Kidney (tissue), 14 donors: ENCODE data around the gene NRGN. TPM values are rescaled to one million over a fixed set of nuclear protein-coding genes. Genes with fewer than 3 reads are reported as not detected.

ENCODE experiments used
- DNase-seq, 5 donors: peaks; one replicate each; pipeline ENCODE4 v3.0.0-alpha.2; 2013 to 2020
- FAIRE-seq: peaks from 2 replicates; lab custom pipeline; 2012; peaks lifted over from hg19 to GRCh38; lab: Jason Lieb, UNC
- H3K27ac ChIP-seq, 2 donors: one replicate each; pipeline ENCODE4 v1.7.0; 2013; ENCODE audit warnings: low read depth in 2 of 2, low read length in 2 of 2, inconsistent platforms in 1 of 2
- H3K27me3 ChIP-seq: one replicate; pipeline ENCODE4 v1.7.1; 2013; ENCODE audit warnings: low read length, inconsistent platforms; ENCODE audit not compliant: control insufficient read depth, insufficient read depth
- H3K36me3 ChIP-seq, 3 donors: one replicate each; pipeline versions ENCODE4 v1.7.0 to v1.7.1; 2013; ENCODE audit warnings: low read length in 3 of 3, control low read depth in 1 of 3, inconsistent platforms in 1 of 3; ENCODE audit not compliant: insufficient read depth in 3 of 3, control insufficient read depth in 2 of 3
- H3K4me1 ChIP-seq, 3 donors: one replicate each; pipeline versions ENCODE4 v1.7.0 to v1.7.1; 2013; ENCODE audit warnings: low read length in 3 of 3, inconsistent platforms in 1 of 3, low read depth in 1 of 3; ENCODE audit not compliant: control insufficient read depth in 2 of 3, insufficient read depth in 2 of 3
- H3K4me3 ChIP-seq, 3 donors: one replicate each; pipeline versions ENCODE4 v1.7.0 to v1.8.1; 2013; ENCODE audit warnings: low read length in 3 of 3, control low read depth in 1 of 3, inconsistent platforms in 1 of 3
- H3K9ac ChIP-seq, 3 donors: one replicate each; pipeline versions ENCODE4 v1.7.0 to v1.7.1; 2013; ENCODE audit warnings: low read length in 3 of 3, control low read depth in 1 of 3, inconsistent platforms in 1 of 3
- H3K9me3 ChIP-seq, 3 donors: one replicate each; pipeline versions ENCODE4 v1.7.0 to v1.7.1; 2013; ENCODE audit warnings: low read length in 3 of 3, control low read depth in 1 of 3, inconsistent platforms in 1 of 3; ENCODE audit not compliant: control insufficient read depth in 2 of 3, insufficient read depth in 1 of 3
- CTCF ChIP-seq: IDR thresholded peaks from 3 replicates; pipeline ENCODE4 v1.5.1; 2012; ENCODE audit warnings: mild to moderate bottlenecking, moderate library complexity, borderline replicate concordance; ENCODE audit not compliant: insufficient read depth; ENCODE audit errors: extremely low read depth
- intact Hi-C: fragments of 100-400 bp; cut with DNase I; formaldehyde crosslinking; loops from one replicate; pipeline ENCODE4 v1.11.1; 2022
- polyA plus RNA-seq: library from polyadenylated mRNA; stranded (reverse); fragments of 350-450 nt; fragmentation: Illumina TruSeq; extraction: RNeasy Lipid Tissue Mini Kit (QIAGEN cat#74804); gene quantifications from one replicate; pipeline ENCODE4 v1.2.3, GENCODE V29; 2014; ENCODE audit warnings: low read depth, low replicate concordance; ENCODE audit not compliant: insufficient read depth
- total RNA-seq: library from RNA; stranded (reverse); fragmentation: NEBNext Ultra II Directional; extraction: Animal tissue kit (Norgen Biotek cat#: 25700); gene quantifications from one replicate; pipeline ENCODE4 v1.2.1, GENCODE V29; 2021
- donor health status: control.
- donor health status: control.
- donor health status: control.
- donor health status: control.
- donor health status: control.
- donor health status: DM: yes; HTN: yes; CAD: no.
- donor health status: Normal renal cell carcinoma (clear cell type).

Gene NRGN
- total and polyA plus RNA-seq, 2 donors from 2014 or later = 17.9 to 55.9 TPM

GRCh38 chr11:124749912-124750311 lies 10.2 kb downstream of the NRGN start:
- H3K4me1 ChIP-seq = peaks cover 0 to 20% (median 0%) of the 10 kb centered on the region in 3 donors
- intact Hi-C loops = no loop called here
- H3K4me3 ChIP-seq = no peak overlapping the region
- no peaks in the 10 kb centered on the region for H3K9me3 ChIP-seq
- H3K36me3 ChIP-seq = no peaks in the 10 kb centered on the region
- no peak overlapping the region for H3K9ac ChIP-seq
- no peak for TF ChIP-seq CTCF
- H3K27me3 ChIP-seq = peaks cover 42% of the 10 kb centered on the region
- FAIRE-seq (no peak), DNase-seq (no peak)
- H3K27ac ChIP-seq = no peak overlapping the region

GRCh38 chr11:124751391-124751740 lies 11.6 kb downstream of the NRGN start:
- H3K27me3 ChIP-seq = peaks cover 42% of the 10 kb centered on the region
- intact Hi-C loops = no loop called here
- no peak for TF ChIP-seq CTCF
- H3K27ac ChIP-seq = no peak overlapping the region
- H3K9ac ChIP-seq = no peak overlapping the region
- H3K4me3 ChIP-seq = no peak overlapping the region
- H3K36me3 ChIP-seq = peaks cover 0 to 3% (median 0%) of the 10 kb centered on the region in 3 donors
- DNase-seq = peak in 1 of 5 donors; percentile 73
- H3K9me3 ChIP-seq = no peaks in the 10 kb centered on the region
- H3K4me1 ChIP-seq = peaks cover 0 to 15% (median 0%) of the 10 kb centered on the region in 3 donors
- FAIRE-seq = no peak

DNA sequence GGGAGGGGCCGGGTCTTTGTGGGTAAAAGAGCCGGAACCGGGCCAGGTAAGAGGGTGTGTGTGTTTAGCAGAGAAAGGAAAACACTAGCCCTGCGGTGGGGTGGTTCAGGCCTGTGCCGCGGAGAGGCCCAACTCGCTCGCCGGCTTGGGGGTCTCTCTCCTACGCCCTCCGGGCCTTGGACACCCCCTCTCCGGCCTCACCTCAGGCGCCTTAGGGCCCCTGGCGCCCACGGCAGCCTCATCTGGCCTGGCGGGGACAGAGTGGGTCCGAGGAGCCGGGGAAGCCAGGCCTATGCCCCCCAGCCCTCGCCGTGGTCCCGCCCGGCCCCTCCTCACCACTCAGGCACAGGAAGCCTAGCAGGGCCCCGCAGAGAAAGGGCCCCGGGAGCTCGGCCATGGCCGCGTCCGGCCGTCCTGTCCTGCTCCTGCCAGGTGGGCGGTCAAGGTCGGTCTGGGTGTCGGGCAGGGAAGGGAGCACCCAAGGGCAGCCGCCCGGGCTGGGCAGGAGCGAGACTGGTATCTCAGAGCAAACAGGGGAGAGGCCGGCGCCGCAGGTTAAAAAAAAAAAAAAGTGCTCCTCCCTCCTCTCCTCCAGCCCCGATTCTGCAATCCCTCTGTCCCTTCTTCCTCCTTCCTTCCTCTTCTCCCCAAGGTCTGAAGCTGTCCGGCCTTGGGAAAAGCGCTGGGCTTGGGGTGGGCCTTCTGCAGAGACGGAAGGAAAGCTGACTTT lies 12.2 kb downstream of the NRGN start, which contains the start of gene VSIG2:
TSS of gene VSIG2 (minus strand) at position 515 of the 730 bp plus-strand sequence. CDS start at position 397, 118 bp downstream.
- Histone ChIP-seq H3K27me3 (peaks cover 46% of the 10 kb centered on the region), H3K27ac (no peak within 1 kb of the TSS), H3K4me3 (no peak within 1 kb of the TSS), H3K9me3 (no peaks in the 10 kb centered on the region), H3K4me1 (peaks cover 0 to 13% (median 0%) of the 10 kb centered on the region in 3 donors), H3K36me3 (peaks cover 0 to 3% (median 0%) of the 10 kb centered on the region in 3 donors), H3K9ac (no peak within 1 kb of the TSS)
- no peak for TF ChIP-seq CTCF
- intact Hi-C loops = no loop called here
- FAIRE-seq (no peak), DNase-seq (peak in 2 of 5 donors; percentile 48 to 71)
